ENCODE data around the gene GPR17.

- TF ChIP-seq CTCF (IDR thresholded peaks at IDR 0.05): no peak
- TF ChIP-seq EZH2 (IDR thresholded peaks at IDR 0.05; ENCODE audit: borderline replicate concordance, insufficient read depth, low read depth, low read length, poor library complexity, severe bottlenecking): no peak
Measured at GRCh38 chr2:127669056-127669455, 23.1 kb downstream of the GPR17 start.

All from B cell (primary cell).